ENCODE data around the gene RAB17.
"Not testable (repeated sequence)": the region's sequence is repeated elsewhere in the genome, so short reads cannot be mapped to it uniquely, and the experiment has no call there.

RAB17 gene

GRCh38 chr2:237613679-237614078, 23.1 kb upstream of the RAB17 start:
- Histone ChIP-seq H3K36me3 (ENCODE audit: control insufficient read depth, insufficient read depth, low read length) (no peaks in the 10 kb centered on the region), H3K27me3 (replicated peaks; ENCODE audit: control insufficient read depth, insufficient read depth, low read length) (no peaks in the 10 kb centered on the region; the same call in 1 of the 2 replicates), H3K4me3 (replicated peaks; ENCODE audit: low read depth, low read length) (no peak overlapping the region)
- no peak for DNase-seq (ENCODE audit: extremely low read depth, insufficient read length)
- no peak for TF ChIP-seq CTCF (IDR thresholded peaks at IDR 0.05; ENCODE audit: insufficient read depth, low read length, poor library complexity, severe bottlenecking)

- no peak overlapping the region for H3K4me3 ChIP-seq (replicated peaks; ENCODE audit: low read depth, low read length)
- no peaks in the 10 kb centered on the region for H3K36me3 ChIP-seq (ENCODE audit: control insufficient read depth, insufficient read depth, low read length)
- DNase-seq (ENCODE audit: extremely low read depth, insufficient read length), result no peak
- no peak for TF ChIP-seq CTCF (IDR thresholded peaks at IDR 0.05; ENCODE audit: insufficient read depth, low read length, poor library complexity, severe bottlenecking)
- no peaks in the 10 kb centered on the region; the same call in 1 of the 2 replicates for H3K27me3 ChIP-seq (replicated peaks; ENCODE audit: control insufficient read depth, insufficient read depth, low read length)
Observed at GRCh38 chr2:237612527-237613357, 22.2 kb upstream of the RAB17 start.

GRCh38 chr2:237606522-237606921, 16.0 kb upstream of the RAB17 start:
- not testable (repeated sequence) for H3K36me3 ChIP-seq (ENCODE audit: control insufficient read depth, insufficient read depth, low read length); H3K27me3 ChIP-seq (replicated peaks; ENCODE audit: control insufficient read depth, insufficient read depth, low read length); DNase-seq (ENCODE audit: extremely low read depth, insufficient read length); H3K4me3 ChIP-seq (replicated peaks; ENCODE audit: low read depth, low read length)

- H3K4me3 ChIP-seq (replicated peaks; ENCODE audit: low read depth, low read length), result no peak overlapping the region
- H3K36me3 ChIP-seq (ENCODE audit: control insufficient read depth, insufficient read depth, low read length), result no peaks in the 10 kb centered on the region
- no peak for DNase-seq (ENCODE audit: extremely low read depth, insufficient read length)
- no peaks in the 10 kb centered on the region for H3K27me3 ChIP-seq (replicated peaks; ENCODE audit: control insufficient read depth, insufficient read depth, low read length)
- no peak for TF ChIP-seq CTCF (IDR thresholded peaks at IDR 0.05; ENCODE audit: insufficient read depth, low read length, poor library complexity, severe bottlenecking)
Observed at GRCh38 chr2:237604960-237605359, 14.4 kb upstream of the RAB17 start.

- Histone ChIP-seq H3K36me3 (ENCODE audit: control insufficient read depth, insufficient read depth, low read length) (no peaks in the 10 kb centered on the region), H3K27me3 (replicated peaks; ENCODE audit: control insufficient read depth, insufficient read depth, low read length) (no peaks in the 10 kb centered on the region), H3K4me3 (replicated peaks; ENCODE audit: low read depth, low read length) (no peak overlapping the region)
- no peak for TF ChIP-seq CTCF (IDR thresholded peaks at IDR 0.05; ENCODE audit: insufficient read depth, low read length, poor library complexity, severe bottlenecking)
- DNase-seq (ENCODE audit: extremely low read depth, insufficient read length), result no peak
Observed at GRCh38 chr2:237604391-237604790, 13.9 kb upstream of the RAB17 start.

- Histone ChIP-seq H3K36me3 (ENCODE audit: control insufficient read depth, insufficient read depth, low read length) (no peaks in the 10 kb centered on the region), H3K4me3 (replicated peaks; ENCODE audit: low read depth, low read length) (no peak overlapping the region), H3K27me3 (replicated peaks; ENCODE audit: control insufficient read depth, insufficient read depth, low read length) (no peaks in the 10 kb centered on the region)
- DNase-seq (ENCODE audit: extremely low read depth, insufficient read length), result no peak
- no peak for TF ChIP-seq CTCF (IDR thresholded peaks at IDR 0.05; ENCODE audit: insufficient read depth, low read length, poor library complexity, severe bottlenecking)
Observed at GRCh38 chr2:237603718-237604362, 13.3 kb upstream of the RAB17 start.

All from GM06990 (cell line).